ENCODE data around the gene MERTK. TPM values are rescaled to one million over a fixed set of nuclear protein-coding genes. Genes with fewer than 3 reads are reported as not detected.

MERTK gene
- total RNA-seq, 1 donor from 2014 or later = 3.2 TPM

DNA sequence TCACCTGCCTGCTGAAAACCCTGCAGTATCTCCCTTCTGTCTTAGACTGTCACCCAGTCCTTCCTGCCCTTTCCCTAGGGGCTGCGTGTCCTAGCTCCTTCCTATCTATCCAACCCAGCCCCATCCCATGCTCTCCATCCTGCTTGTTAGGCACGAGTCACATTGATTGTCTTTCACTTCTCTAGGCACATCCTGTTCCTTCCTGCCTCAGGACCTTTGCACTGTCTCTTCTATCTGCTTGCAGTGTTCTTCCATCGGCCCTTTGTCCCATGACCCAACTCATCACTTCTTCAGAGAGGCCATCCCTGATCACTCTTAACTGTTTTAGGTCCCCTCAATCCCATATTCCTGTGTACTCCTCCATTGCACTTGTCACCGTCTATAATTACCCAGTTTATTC lies 50.4 kb downstream of the MERTK start:
- no peaks in the 10 kb centered on the region for H3K27me3 Mint-ChIP-seq (ENCODE audit: low read depth)
- H3K36me3 Mint-ChIP-seq (ENCODE audit: low read depth) = peaks cover 6% of the 10 kb centered on the region
- DNase-seq (ENCODE audit: low spot score) = no peak
- H3K4me3 Mint-ChIP-seq (ENCODE audit: unreplicated experiment) = no peak overlapping the region
- no peak overlapping the region for H3K27ac Mint-ChIP-seq (ENCODE audit: unreplicated experiment)
- H3K9me3 Mint-ChIP-seq (ENCODE audit: low read depth) = no peaks in the 10 kb centered on the region
- peaks cover 18% of the 10 kb centered on the region for H3K4me1 Mint-ChIP-seq (ENCODE audit: low read depth)
- TF ChIP-seq, protein P1, sequence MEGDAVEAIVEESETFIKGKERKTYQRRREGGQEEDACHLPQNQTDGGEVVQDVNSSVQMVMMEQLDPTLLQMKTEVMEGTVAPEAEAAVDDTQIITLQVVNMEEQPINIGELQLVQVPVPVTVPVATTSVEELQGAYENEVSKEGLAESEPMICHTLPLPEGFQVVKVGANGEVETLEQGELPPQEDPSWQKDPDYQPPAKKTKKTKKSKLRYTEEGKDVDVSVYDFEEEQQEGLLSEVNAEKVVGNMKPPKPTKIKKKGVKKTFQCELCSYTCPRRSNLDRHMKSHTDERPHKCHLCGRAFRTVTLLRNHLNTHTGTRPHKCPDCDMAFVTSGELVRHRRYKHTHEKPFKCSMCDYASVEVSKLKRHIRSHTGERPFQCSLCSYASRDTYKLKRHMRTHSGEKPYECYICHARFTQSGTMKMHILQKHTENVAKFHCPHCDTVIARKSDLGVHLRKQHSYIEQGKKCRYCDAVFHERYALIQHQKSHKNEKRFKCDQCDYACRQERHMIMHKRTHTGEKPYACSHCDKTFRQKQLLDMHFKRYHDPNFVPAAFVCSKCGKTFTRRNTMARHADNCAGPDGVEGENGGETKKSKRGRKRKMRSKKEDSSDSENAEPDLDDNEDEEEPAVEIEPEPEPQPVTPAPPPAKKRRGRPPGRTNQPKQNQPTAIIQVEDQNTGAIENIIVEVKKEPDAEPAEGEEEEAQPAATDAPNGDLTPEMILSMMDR (IDR thresholded peaks at IDR 0.05) = no peak

DNA sequence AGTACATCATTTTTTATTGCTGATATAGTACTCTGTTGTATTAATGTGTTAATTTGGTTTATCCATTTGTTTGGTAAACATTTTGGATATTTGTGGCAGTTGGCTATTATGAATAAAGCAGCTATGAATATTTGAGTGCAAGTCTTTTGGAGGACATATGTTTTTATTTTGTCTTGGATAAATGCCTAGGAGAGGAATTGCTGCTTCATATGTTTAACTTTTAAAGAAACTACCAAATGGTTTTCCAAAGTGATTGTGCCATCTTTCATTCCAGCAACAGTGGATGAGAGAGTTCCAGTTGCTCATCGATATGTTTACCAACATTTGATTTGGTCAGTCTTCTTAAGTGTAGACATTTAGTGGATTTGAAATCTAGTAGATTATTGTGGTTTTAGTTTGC lies 51.8 kb downstream of the MERTK start:
- no peaks in the 10 kb centered on the region for H3K27me3 Mint-ChIP-seq (ENCODE audit: low read depth)
- DNase-seq (ENCODE audit: low spot score) = no peak
- H3K9me3 Mint-ChIP-seq (ENCODE audit: low read depth) = no peaks in the 10 kb centered on the region
- H3K4me1 Mint-ChIP-seq (ENCODE audit: low read depth) = peaks cover 18% of the 10 kb centered on the region
- H3K27ac Mint-ChIP-seq (ENCODE audit: unreplicated experiment) = no peak overlapping the region
- TF ChIP-seq, protein P1 (IDR thresholded peaks at IDR 0.05) = no peak
- no peak overlapping the region for H3K4me3 Mint-ChIP-seq (ENCODE audit: unreplicated experiment)
- H3K36me3 Mint-ChIP-seq (ENCODE audit: low read depth) = peaks cover 9% of the 10 kb centered on the region

DNA sequence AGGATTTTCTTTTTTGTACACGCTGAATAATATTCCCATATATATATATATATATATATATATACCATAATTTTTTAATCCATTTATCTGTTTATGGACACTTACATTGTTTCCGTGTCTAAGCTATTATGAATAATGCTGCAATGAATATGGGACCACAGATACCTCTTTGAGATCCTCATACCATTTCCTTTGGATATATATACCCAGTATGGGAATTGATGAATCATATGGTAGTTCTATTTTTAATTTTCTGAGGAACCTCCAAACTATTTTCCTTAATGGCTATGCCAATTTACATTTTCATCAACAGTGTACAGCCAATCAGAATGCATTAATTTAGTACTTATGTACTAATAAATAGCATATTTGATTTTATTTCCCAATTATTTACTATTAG lies 53.1 kb downstream of the MERTK start:
- H3K36me3 Mint-ChIP-seq (ENCODE audit: low read depth) = peaks cover 9% of the 10 kb centered on the region
- no peaks in the 10 kb centered on the region for H3K27me3 Mint-ChIP-seq (ENCODE audit: low read depth)
- TF ChIP-seq, protein P1 (IDR thresholded peaks at IDR 0.05) = no peak
- no peak overlapping the region for H3K27ac Mint-ChIP-seq (ENCODE audit: unreplicated experiment)
- H3K4me3 Mint-ChIP-seq (ENCODE audit: unreplicated experiment) = no peak overlapping the region
- H3K4me1 Mint-ChIP-seq (ENCODE audit: low read depth) = peaks cover 12% of the 10 kb centered on the region
- DNase-seq (ENCODE audit: low spot score) = no peak
- H3K9me3 Mint-ChIP-seq (ENCODE audit: low read depth) = no peaks in the 10 kb centered on the region

DNA sequence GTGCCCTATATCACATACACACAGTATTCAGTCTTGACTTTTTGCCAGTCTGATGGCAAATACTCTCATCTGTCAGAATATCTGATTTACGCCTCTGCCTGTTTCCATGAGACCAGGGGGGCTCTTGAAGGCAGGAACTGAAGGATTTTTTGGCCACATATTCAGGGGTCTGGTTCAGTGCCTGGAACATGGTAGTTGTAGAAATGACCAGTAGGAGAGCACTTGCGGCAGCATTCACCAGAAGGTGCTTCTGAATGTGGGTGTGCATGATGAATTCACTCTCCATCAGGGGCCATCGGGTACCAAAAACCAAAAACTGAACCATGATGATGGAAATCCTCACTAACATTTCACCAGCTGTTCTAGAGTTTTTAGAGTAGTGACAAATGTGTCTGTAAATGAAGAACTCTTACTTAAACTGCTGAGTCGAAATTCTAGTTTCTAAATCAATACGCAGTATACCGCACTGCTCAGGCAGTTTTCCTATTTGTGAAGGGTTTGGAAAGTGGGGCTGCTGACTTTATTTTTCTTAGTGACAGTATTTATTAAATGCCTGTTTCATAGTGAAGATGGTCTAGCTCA lies 54.6 kb downstream of the MERTK start:
- Mint-ChIP-seq H3K27ac (ENCODE audit: unreplicated experiment) (no peak overlapping the region), H3K4me3 (ENCODE audit: unreplicated experiment) (no peak overlapping the region), H3K36me3 (ENCODE audit: low read depth) (peaks cover 9% of the 10 kb centered on the region), H3K9me3 (ENCODE audit: low read depth) (no peaks in the 10 kb centered on the region), H3K4me1 (ENCODE audit: low read depth) (no peaks in the 10 kb centered on the region), H3K27me3 (ENCODE audit: low read depth) (no peaks in the 10 kb centered on the region)
- TF ChIP-seq, protein P1 (IDR thresholded peaks at IDR 0.05) = no peak
- DNase-seq (ENCODE audit: low spot score) = no peak

DNA sequence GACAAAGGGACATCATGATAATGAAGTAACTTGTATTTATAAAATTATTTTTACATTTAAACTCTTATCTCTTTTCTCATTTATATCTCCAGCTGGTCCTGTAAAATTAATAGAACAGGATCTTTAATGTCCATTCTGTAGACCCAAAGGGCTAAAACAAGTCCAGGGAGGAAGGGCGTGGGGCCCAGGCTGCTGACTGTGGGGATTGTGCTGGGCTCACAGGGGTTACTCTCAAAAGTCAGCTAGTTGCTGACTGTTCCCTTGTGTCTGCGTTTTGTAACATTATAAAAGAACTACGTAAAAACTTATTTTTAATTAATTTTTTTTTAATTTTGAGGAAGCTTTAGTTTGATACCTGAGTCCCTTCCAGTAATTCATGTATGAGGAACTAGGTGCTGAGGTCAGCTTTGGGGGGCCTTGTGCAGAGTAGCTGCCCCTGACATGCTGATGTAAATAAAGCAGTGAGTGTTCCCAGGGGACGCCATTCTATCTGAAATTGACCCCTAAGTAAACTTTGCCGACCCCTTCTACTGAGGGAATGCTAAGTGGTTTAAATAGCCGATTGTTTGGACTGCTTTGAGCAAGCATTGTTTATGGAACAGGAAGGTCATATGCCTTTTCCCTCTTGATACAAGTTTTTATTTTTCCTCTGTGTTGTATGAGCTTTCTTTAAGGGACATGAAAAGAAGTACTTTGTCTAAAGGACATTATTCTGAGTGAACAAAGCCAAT lies 56.4 kb downstream of the MERTK start:
- TF ChIP-seq, protein P1 (IDR thresholded peaks at IDR 0.05) = no peak
- H3K27ac Mint-ChIP-seq (ENCODE audit: unreplicated experiment) = no peak overlapping the region
- no peaks in the 10 kb centered on the region for H3K27me3 Mint-ChIP-seq (ENCODE audit: low read depth)
- H3K36me3 Mint-ChIP-seq (ENCODE audit: low read depth) = peaks cover 3% of the 10 kb centered on the region
- no peaks in the 10 kb centered on the region for H3K9me3 Mint-ChIP-seq (ENCODE audit: low read depth)
- H3K4me3 Mint-ChIP-seq (ENCODE audit: unreplicated experiment) = no peak overlapping the region
- DNase-seq (ENCODE audit: low spot score) = no peak
- H3K4me1 Mint-ChIP-seq (ENCODE audit: low read depth) = no peaks in the 10 kb centered on the region
